ENCODE measurements around the gene WDR49. TPM values are rescaled to one million over a fixed set of nuclear protein-coding genes. Genes with fewer than 3 reads are reported as not detected.

WDR49 gene
- polyA plus RNA-seq, 3 donors, result 0.16 TPM; not detected in 2

- no peak overlapping the region for H3K27ac ChIP-seq (ENCODE audit: low read depth, low read length)
These were observed 133.3 kb downstream of the WDR49 start for GRCh38 chr3:167520266-167521005.

DNA sequence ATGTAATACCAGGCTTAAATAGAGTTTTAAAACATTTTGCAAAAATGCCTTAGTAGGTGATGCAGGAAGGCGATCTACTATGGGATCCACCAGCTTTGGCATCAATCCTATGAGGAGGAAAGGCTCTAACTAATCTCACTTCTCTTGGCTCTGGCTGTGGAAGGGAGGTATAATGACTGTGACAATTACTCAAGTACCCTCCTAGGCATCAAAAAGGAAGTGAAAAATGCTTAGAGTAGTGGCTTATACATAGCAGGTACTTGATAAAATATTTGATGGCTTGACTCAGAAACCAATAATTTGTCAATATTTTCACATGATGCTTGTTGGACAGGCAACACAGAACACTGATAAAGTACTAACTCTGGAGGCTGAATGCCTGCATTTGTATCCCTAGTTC lies 145.8 kb downstream of the WDR49 start:
- 91 to 97% (median 94%) methylated on average over 1 of the region's 1 CpG for WGBS, 3 donors
- H3K27ac ChIP-seq (ENCODE audit: low read depth, low read length), result no peak overlapping the region

More at GRCh38 chr3:167520266-167521005, 133.3 kb downstream of the WDR49 start:
- 73 to 94% (median 77%) methylated on average over 2 of the region's 2 CpGs for WGBS, 3 donors

DNA sequence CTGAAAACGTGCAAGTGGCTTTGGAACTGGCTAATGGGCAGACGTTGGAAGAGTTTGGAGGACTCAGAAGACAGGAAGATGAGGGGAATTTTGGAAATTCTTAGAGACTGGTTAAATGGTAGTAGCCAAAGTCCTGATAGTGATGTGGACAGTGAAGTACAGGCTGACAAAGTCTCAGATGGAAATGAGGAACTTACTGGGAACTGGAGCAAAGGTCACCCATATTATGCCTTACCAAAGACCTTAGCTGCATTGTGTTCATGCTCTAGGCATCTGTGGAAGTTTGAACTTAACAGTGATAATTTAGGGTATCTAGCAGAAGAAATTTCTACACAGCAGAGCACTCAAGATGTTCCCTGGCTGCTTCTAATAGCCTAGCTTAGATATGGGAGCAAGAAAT lies 151.3 kb downstream of the WDR49 start:
- WGBS, 3 donors, result 75 to 85% (median 83%) methylated on average over 2 of the region's 2 CpGs
- H3K27ac ChIP-seq (ENCODE audit: low read depth, low read length), result no peak overlapping the region

DNA sequence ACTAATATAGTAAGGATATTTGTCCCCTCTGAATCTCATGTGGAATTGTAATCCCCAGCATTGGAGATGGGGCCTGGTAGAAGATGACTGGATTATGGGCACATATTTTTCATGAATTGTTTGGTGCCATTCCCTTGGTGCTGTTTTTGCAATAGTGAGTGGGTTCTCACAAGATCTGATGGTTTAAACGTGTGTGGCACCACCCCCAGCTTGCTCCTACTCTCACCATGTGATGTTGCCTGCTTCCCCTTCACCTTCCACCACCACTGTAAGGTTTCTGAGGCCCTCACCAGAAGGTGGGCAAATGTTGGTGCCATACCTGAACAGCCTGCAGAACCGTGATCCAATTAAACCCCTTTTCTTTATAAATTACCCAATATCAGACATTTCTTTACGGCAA lies 151.8 kb downstream of the WDR49 start:
- WGBS, 3 donors, result 74 to 91% (median 80%) methylated on average over 3 of the region's 3 CpGs
- H3K27ac ChIP-seq (ENCODE audit: low read depth, low read length), result no peak overlapping the region

DNA sequence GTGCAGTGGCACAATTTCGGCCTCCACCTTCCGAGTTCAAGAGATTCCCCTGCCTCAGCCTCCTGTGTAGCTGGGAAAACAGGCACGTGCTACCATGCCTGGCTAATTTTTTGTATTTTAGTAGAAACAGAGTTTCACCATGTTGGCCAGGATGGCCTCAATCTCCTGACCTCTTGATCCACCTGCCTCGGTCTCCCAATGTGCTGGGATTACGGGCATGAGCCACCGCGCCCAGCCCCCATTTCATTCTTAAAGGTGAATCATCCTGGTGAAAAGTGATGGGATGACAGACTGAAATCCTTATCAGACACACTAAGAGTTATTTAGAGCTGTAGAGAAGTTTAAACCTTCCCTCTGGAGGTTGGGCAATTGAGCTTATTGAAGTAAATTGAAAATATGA lies 155.8 kb downstream of the WDR49 start:
- WGBS, 3 donors, result 96 to 98% (median 97%) methylated on average over 7 of the region's 7 CpGs
- no peak overlapping the region for H3K27ac ChIP-seq (ENCODE audit: low read depth, low read length)

DNA sequence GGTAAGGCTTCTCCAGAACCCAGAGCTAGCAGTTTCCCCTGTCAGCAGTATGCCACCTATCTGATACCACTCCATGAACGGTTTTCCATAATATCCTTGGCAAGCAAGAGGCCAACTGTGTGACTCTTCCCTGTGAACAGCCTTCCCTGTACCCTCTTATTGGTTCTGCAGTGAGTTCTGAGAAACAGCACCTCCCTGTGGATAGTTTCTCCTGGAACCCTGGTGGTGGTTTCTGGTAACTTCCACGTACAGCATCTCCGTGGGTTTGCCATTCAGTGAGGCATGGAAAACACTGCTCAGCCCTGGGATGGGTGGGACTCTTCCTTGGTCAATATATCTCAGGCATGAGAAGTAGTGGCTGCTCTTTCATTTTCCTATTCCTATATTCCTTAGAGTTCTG lies 160.5 kb downstream of the WDR49 start:
- H3K27ac ChIP-seq (ENCODE audit: low read depth, low read length), result no peak overlapping the region
- 39 to 81% (median 75%) methylated on average over 3 of the region's 3 CpGs for WGBS, 3 donors

- no peak overlapping the region for H3K27ac ChIP-seq (ENCODE audit: low read depth, low read length)
These were observed 162.1 kb downstream of the WDR49 start for GRCh38 chr3:167491621-167492020.

DNA sequence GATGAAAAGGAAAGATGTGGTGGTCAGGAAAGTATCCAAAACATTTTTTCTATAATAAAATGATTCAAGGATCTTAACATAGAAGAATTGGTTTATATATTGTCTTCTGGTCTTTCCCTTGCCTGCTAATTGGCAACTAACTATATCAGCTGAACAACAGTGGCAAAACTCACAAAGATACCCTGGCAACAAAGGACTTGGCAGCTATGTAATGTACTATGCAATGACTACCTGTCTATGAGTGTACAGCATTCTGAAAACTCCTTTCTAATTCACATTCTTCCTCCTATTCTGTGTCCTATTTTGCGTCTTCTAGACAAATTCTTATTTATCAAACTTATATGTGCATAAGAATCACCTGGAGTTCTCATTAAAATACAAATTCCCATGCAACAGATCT lies 164.2 kb downstream of the WDR49 start:
- 78 to 83% (median 79%) methylated on average over 1 of the region's 1 CpG for WGBS, 3 donors

DNA sequence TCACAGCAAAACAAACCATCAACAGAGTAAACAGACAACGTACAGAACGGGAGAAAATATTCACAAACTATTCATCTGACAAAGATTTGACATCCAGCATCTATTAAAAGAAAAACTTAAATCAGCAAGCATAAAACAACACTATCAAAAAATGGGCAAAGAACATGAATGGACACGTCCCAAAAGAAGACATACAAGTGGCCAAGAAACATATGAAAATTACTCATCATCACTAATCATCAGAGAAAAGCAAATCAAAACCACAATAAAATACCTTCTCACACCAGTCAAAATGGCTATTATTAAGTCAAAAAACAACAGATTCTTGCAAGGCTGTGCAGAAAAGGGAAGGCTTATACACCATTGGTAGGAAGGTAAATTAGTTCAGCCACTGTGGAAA lies 166.2 kb downstream of the WDR49 start:
- 65 to 78% (median 70%) methylated on average over 3 of the region's 3 CpGs for WGBS, 3 donors
- no peak overlapping the region for H3K27ac ChIP-seq (ENCODE audit: low read depth, low read length)

More for the DNA sequence above, 164.2 kb downstream of the WDR49 start:
- H3K27ac ChIP-seq (ENCODE audit: low read depth, low read length), result no peak overlapping the region

GRCh38 chr3:167484551-167484950 lies 169.2 kb downstream of the WDR49 start:
- WGBS, 3 donors, result 43 to 86% (median 48%) methylated on average over 2 of the region's 2 CpGs
- no peak overlapping the region for H3K27ac ChIP-seq (ENCODE audit: low read depth, low read length)

DNA sequence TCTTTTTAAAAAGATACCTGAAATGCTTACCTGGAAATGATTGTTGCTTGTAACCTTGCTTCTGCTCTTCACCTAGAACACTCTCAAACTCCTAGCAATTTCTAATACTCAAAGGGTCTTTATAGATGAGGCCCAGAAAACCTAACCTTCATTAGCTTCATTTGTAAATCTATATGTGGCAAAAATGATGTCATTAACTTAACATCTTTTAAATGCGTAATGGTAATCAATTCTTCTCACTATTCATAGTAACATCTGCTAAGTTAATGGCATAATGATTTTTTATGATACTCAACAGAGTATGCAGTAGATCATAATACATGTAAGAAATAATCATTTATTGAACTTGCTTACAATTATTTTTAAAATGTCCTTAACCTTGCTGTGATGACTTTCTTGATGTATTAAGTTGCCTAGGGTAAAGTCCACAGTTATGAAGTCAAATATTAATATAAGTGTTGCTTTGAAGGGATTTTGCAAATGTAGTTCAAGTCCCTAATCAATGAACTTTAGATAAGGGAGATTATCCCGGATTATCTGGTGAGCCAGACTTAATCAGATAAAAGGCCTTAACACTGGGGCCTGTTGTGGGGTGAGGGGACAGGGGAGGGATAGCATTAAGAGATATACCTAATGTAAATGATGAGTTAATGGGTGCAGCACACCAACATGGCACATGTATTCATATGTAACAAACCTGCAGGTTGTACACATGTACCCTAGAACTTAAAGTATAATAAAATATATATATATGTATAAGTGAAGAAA lies 169.8 kb downstream of the WDR49 start:
- no peak overlapping the region for H3K27ac ChIP-seq (ENCODE audit: low read depth, low read length)
- 61 to 92% (median 86%) methylated on average over 2 of the region's 2 CpGs for WGBS, 3 donors

DNA sequence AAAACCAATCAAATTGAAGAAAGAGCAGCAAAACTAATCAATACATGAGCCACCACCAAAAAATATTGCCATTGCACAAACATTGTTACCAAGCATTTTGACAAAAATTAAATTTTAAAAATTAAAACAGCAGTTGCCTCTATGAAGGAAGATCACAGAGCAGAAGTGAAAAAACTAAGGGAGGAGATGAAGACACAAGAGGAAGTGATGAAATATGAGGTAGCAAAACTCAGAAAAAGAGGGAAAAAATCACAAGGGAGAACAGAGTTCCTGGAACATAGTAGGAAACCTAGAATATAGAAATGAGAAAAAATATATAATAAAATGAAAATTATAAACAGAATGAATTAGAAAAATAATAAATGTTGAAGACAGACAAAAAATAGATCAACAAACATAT lies 172.6 kb downstream of the WDR49 start:
- H3K27ac ChIP-seq (ENCODE audit: low read depth, low read length), result no peak overlapping the region

GRCh38 chr3:167480748-167481147 lies 173.0 kb downstream of the WDR49 start:
- WGBS, 3 donors, result 79 to 97% (median 89%) methylated on average over 2 of the region's 2 CpGs
- no peak overlapping the region for H3K27ac ChIP-seq (ENCODE audit: low read depth, low read length)

DNA sequence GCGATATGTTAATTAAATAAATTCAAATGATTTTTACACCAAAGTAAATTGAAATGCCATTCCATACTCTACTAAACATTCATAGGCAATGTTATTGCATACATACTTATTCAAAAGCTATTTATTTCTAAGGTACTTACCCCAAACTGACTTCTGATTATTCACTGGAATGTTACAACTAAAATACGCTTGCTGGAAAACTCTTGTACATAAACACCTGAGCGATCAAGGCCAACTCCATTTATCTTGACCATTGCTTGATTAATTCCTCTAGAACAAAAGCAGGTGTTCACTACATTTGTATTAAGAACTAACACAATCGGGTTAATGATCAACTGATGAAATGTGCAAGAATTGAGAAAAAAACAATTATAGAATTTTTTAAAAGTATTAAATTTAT lies 179.9 kb downstream of the WDR49 start, which contains the start of gene SERPINI2:
Gene SERPINI2, minus strand, starts transcription at position 180 of the 400 bp plus-strand sequence. CDS start 2,208 bp downstream, outside the sequence.
- H3K27ac ChIP-seq (ENCODE audit: low read depth, low read length), result no peak within 1 kb of the TSS
- WGBS, 3 donors, result 24 to 78% (median 75%) methylated on average over 4 of the region's 4 CpGs

DNA sequence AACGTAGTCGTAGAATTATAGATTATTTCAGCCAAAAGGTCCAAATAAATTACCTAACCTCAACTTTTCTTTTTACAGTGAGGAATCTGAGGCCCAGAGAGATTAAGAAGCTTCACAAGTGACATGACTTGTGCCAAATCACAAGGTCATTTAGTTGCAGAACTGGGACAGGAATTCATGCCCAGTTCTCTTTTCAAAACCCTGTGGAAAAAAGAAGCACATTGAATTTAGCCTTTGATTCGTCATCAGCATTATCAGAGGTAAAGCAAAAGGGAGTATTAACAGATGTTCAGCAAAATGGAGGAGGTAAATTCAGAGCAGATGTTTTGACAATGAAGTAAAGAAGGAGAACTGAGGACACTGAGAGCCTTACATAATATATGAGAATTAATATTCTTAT lies 184.4 kb downstream of the WDR49 start:
- whole genome bisulfite sequencing, 3 donors, result 26 to 64% (median 51%) methylated on average over 3 of the region's 3 CpGs

DNA sequence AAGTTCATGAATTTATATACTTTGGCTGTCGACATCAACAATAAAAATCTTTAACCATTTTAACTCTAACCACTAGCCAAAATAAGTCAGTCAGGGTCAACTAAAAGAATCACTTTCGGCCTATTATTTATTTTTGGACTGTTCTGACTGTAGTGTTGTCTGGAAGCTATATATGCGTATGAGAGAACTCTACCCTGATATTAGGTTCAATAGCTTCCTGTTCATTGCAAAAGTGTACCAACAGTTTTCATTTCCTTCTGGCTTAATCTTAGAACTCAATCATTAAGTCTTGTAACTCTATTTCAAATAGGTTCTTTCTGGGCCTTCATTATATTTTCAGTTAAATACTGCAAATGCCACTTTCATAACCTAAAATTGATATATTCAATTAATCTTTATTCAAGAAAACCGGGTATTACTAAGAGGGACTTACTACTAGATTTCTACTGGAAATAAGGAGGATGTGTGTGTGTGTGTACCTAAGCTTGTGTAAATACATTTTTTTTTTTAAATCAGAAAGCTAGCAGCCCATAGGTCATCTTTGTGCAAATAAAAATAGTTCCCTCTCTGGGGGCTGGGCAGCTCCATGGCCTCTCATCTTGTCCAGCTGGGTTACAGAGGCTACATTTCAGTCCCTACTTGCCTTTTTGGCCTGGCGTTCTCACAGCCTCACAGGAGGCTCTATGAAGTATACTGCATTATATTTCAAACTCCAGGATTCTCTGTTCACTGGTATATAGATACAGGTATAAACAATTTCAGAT lies 185.7 kb downstream of the WDR49 start:
- no peak overlapping the region for H3K27ac ChIP-seq (ENCODE audit: low read depth, low read length)
- 42 to 85% (median 79%) methylated on average over 5 of the region's 5 CpGs for WGBS, 3 donors

More for the DNA sequence above, 184.4 kb downstream of the WDR49 start:
- no peak overlapping the region for H3K27ac ChIP-seq (ENCODE audit: low read depth, low read length)

- H3K27ac ChIP-seq (ENCODE audit: low read depth, low read length), result no peak overlapping the region
These were observed 186.8 kb downstream of the WDR49 start for GRCh38 chr3:167466966-167467365.

DNA sequence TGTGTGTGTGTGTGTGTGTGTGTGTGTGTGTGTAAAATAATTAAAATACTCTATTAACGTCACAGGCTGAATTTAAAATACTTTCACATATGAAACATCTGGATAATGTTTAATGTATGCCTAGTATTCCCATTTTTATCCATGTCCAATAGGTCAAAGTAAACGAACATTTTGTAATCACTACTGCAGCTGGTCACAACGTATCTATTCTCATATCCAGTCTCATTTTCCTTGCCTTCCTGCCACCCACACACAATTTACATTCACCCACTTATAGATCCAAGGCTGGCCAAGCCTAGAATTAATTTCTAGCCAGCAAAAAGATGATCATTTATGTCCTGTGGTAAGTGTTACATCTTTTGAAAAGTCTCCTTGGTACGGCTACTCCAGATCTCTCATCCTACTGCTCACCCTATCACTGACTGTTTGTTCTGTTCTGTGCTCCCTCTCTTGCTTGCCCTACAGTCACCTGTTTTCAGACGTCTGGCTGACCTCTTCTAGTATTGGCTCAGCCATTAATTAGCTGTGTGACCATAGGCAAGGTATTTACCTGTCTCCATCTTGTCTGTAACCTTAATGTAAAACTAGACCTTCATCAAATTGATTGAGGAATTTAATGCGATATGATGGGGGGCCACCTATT lies 197.5 kb downstream of the WDR49 start:
- WGBS, 3 donors, result 46 to 83% (median 79%) methylated on average over 6 of the region's 6 CpGs
- H3K27ac ChIP-seq (ENCODE audit: low read depth, low read length), result no peak overlapping the region

GRCh38 chr3:167453815-167454214 lies 199.9 kb downstream of the WDR49 start:
- H3K27ac ChIP-seq (ENCODE audit: low read depth, low read length), result no peak overlapping the region
- 80 to 92% (median 92%) methylated on average over 2 of the region's 2 CpGs for WGBS, 3 donors

Data from adipose tissue (tissue), 3 donors.